ENCODE measurements around the gene PSMF1.

PSMF1 gene

GRCh38 chr20:1180949-1181348 is 62.5 kb downstream of the PSMF1 start:
- Histone ChIP-seq H3F3A (ENCODE audit: insufficient read depth, low read length) (no peaks in the 10 kb centered on the region), H3K27me3 (replicated peaks; ENCODE audit: insufficient read depth, low read length) (no peaks in the 10 kb centered on the region), H3K4me2 (ENCODE audit: low read depth, low read length) (no peak overlapping the region), H3K9me2 (replicated peaks; ENCODE audit: insufficient read depth, low read length) (no peaks in the 10 kb centered on the region), H3K4me1 (ENCODE audit: low read length) (peaks cover 1% of the 10 kb centered on the region; the same call in 1 of the 2 replicates), H3K27ac (ENCODE audit: low read length) (no peak overlapping the region), H2AFZ (ENCODE audit: low read length) (no peak overlapping the region), H3K9ac (ENCODE audit: low read length) (no peak overlapping the region), H4K20me1 (ENCODE audit: insufficient read depth, low read length) (no peaks in the 10 kb centered on the region), H3K79me2 (ENCODE audit: low read length) (no peaks in the 10 kb centered on the region), H3K36me3 (replicated peaks; ENCODE audit: insufficient read depth, low read length) (no peaks in the 10 kb centered on the region), H3K9me3 (replicated peaks; ENCODE audit: insufficient read depth, low read length) (no peaks in the 10 kb centered on the region), H3K4me3 (ENCODE audit: low read length) (no peak overlapping the region)
- TF ChIP-seq EZH2 (optimal IDR thresholded peaks at IDR 0.05; ENCODE audit: low read depth, low read length) = no peak
- no peak for TF ChIP-seq EZH2phosphoT487 (IDR thresholded peaks at IDR 0.05; ENCODE audit: low read length)
- TF ChIP-seq CTCF (IDR thresholded peaks at IDR 0.05; ENCODE audit: low read length) = no peak
- no peak for DNase-seq

- H3K9me2 ChIP-seq (replicated peaks; ENCODE audit: insufficient read depth, low read length) = no peaks in the 10 kb centered on the region
- H3K9ac ChIP-seq (ENCODE audit: low read length) = no peak overlapping the region
- no peak overlapping the region for H3K4me3 ChIP-seq (ENCODE audit: low read length)
- no peak overlapping the region for H3K27ac ChIP-seq (ENCODE audit: low read length)
- H3K9me3 ChIP-seq (replicated peaks; ENCODE audit: insufficient read depth, low read length) = no peaks in the 10 kb centered on the region
- DNase-seq = no peak
- no peaks in the 10 kb centered on the region for H3F3A ChIP-seq (ENCODE audit: insufficient read depth, low read length)
- H3K79me2 ChIP-seq (ENCODE audit: low read length) = no peaks in the 10 kb centered on the region
- no peaks in the 10 kb centered on the region for H3K27me3 ChIP-seq (replicated peaks; ENCODE audit: insufficient read depth, low read length)
- TF ChIP-seq EZH2phosphoT487 (IDR thresholded peaks at IDR 0.05; ENCODE audit: low read length) (no peak), EZH2 (optimal IDR thresholded peaks at IDR 0.05; ENCODE audit: low read depth, low read length) (no peak), CTCF (IDR thresholded peaks at IDR 0.05; ENCODE audit: low read length) (no peak)
- no peaks in the 10 kb centered on the region for H3K36me3 ChIP-seq (replicated peaks; ENCODE audit: insufficient read depth, low read length)
- no peak overlapping the region for H3K4me2 ChIP-seq (ENCODE audit: low read depth, low read length)
- H3K4me1 ChIP-seq (ENCODE audit: low read length) = peaks cover 4% of the 10 kb centered on the region; the same call in 1 of the 2 replicates
- no peaks in the 10 kb centered on the region for H4K20me1 ChIP-seq (ENCODE audit: insufficient read depth, low read length)
- no peak overlapping the region for H2AFZ ChIP-seq (ENCODE audit: low read length)
Observed at GRCh38 chr20:1182106-1182505, 63.7 kb downstream of the PSMF1 start.

- H3K9me3 ChIP-seq (replicated peaks; ENCODE audit: insufficient read depth, low read length) = no peaks in the 10 kb centered on the region
- no peak overlapping the region for H3K27ac ChIP-seq (ENCODE audit: low read length)
- H3K79me2 ChIP-seq (ENCODE audit: low read length) = no peaks in the 10 kb centered on the region
- no peak overlapping the region for H3K4me3 ChIP-seq (ENCODE audit: low read length)
- H3K4me1 ChIP-seq (ENCODE audit: low read length) = peaks cover 4% of the 10 kb centered on the region; the same call in 1 of the 2 replicates
- no peaks in the 10 kb centered on the region for H3K36me3 ChIP-seq (replicated peaks; ENCODE audit: insufficient read depth, low read length)
- no peaks in the 10 kb centered on the region for H3F3A ChIP-seq (ENCODE audit: insufficient read depth, low read length)
- H3K27me3 ChIP-seq (replicated peaks; ENCODE audit: insufficient read depth, low read length) = no peaks in the 10 kb centered on the region
- H4K20me1 ChIP-seq (ENCODE audit: insufficient read depth, low read length) = no peaks in the 10 kb centered on the region
- H3K9ac ChIP-seq (ENCODE audit: low read length) = no peak overlapping the region
- no peak for TF ChIP-seq EZH2 (optimal IDR thresholded peaks at IDR 0.05; ENCODE audit: low read depth, low read length)
- no peak for TF ChIP-seq CTCF (IDR thresholded peaks at IDR 0.05; ENCODE audit: low read length)
- no peak for TF ChIP-seq EZH2phosphoT487 (IDR thresholded peaks at IDR 0.05; ENCODE audit: low read length)
- no peak overlapping the region for H2AFZ ChIP-seq (ENCODE audit: low read length)
- H3K4me2 ChIP-seq (ENCODE audit: low read depth, low read length) = no peak overlapping the region
- DNase-seq = no peak
- no peaks in the 10 kb centered on the region for H3K9me2 ChIP-seq (replicated peaks; ENCODE audit: insufficient read depth, low read length)
Observed at GRCh38 chr20:1183153-1183552, 64.8 kb downstream of the PSMF1 start.

Measured in MM.1S (cell line).